Measurements from ENCODE around the gene IRX6.

DNA sequence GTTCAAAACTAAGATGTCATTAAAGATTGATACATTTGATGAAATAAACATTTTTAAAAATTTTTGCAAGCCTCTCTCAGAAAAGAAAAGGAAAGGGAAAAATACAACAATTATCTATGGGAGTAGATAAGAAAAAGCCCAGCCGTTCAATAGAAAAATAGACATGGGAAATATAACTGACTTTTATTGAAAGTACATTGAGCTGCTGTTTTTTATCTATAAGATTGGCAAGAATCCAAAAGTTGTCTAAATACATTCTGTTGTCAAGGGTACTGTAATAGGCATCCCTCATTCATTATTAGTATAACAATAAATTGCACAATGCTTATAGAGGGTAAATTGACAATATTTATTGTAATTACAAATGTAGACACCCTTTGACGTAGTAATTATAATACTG is 38.4 kb upstream of the IRX6 start:
- TF ChIP-seq, protein P1, sequence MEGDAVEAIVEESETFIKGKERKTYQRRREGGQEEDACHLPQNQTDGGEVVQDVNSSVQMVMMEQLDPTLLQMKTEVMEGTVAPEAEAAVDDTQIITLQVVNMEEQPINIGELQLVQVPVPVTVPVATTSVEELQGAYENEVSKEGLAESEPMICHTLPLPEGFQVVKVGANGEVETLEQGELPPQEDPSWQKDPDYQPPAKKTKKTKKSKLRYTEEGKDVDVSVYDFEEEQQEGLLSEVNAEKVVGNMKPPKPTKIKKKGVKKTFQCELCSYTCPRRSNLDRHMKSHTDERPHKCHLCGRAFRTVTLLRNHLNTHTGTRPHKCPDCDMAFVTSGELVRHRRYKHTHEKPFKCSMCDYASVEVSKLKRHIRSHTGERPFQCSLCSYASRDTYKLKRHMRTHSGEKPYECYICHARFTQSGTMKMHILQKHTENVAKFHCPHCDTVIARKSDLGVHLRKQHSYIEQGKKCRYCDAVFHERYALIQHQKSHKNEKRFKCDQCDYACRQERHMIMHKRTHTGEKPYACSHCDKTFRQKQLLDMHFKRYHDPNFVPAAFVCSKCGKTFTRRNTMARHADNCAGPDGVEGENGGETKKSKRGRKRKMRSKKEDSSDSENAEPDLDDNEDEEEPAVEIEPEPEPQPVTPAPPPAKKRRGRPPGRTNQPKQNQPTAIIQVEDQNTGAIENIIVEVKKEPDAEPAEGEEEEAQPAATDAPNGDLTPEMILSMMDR (IDR thresholded peaks at IDR 0.05) = no peak
- no peak for TF ChIP-seq POLR2AphosphoS5 (IDR thresholded peaks at IDR 0.05; ENCODE audit: insufficient read depth in 1 of 2, low read depth in 1 of 2)

All from vagina (tissue), 2 donors.